ENCODE data around the gene PRKAR1A.
"Not testable (repeated sequence)": the region's sequence is repeated elsewhere in the genome, so short reads cannot be mapped to it uniquely, and the experiment has no call there.

Gene PRKAR1A

GRCh38 chr17:68519051-68519450 is 6.8 kb downstream of the PRKAR1A start:
- H3K27me3 ChIP-seq (ENCODE audit: control insufficient read depth in 5 of 5, insufficient read depth in 4 of 5, low read length in 5 of 5); H3K9me3 ChIP-seq (ENCODE audit: control insufficient read depth in 5 of 5, low read length in 5 of 5); H3K4me3 ChIP-seq (ENCODE audit: low read depth in 1 of 5, low read length in 5 of 5); H3K27ac ChIP-seq (ENCODE audit: low read depth, low read length): not testable (repeated sequence)
- Histone ChIP-seq H3K36me3 (ENCODE audit: control insufficient read depth in 5 of 5, insufficient read depth in 5 of 5, low read length in 5 of 5) (peaks cover 32 to 59% (median 40%) of the 10 kb centered on the region in 5 donors), H3K4me1 (ENCODE audit: control insufficient read depth in 5 of 5, insufficient read depth in 5 of 5, low read length in 5 of 5) (peaks cover 2 to 36% (median 29%) of the 10 kb centered on the region in 5 donors), H3K9ac (ENCODE audit: low read length in 5 of 5) (peak overlapping the region in 1 of 5 donors; percentile 6)

GRCh38 chr17:68519911-68520310 is 7.7 kb downstream of the PRKAR1A start:
- H3K27me3 ChIP-seq (ENCODE audit: control insufficient read depth in 5 of 5, insufficient read depth in 4 of 5, low read length in 5 of 5) = no peaks in the 10 kb centered on the region
- no peak overlapping the region for H3K27ac ChIP-seq (ENCODE audit: low read depth, low read length)

GRCh38 chr17:68522266-68522665 is 10.0 kb downstream of the PRKAR1A start:
- H3K27me3 ChIP-seq (ENCODE audit: control insufficient read depth in 5 of 5, insufficient read depth in 4 of 5, low read length in 5 of 5) = no peaks in the 10 kb centered on the region
- H3K4me1 ChIP-seq (ENCODE audit: control insufficient read depth in 5 of 5, insufficient read depth in 5 of 5, low read length in 5 of 5) = peaks cover 0 to 20% (median 11%) of the 10 kb centered on the region in 5 donors
- H3K27ac ChIP-seq (ENCODE audit: low read depth, low read length) = no peak overlapping the region
- no peak overlapping the region for H3K4me3 ChIP-seq (ENCODE audit: low read depth in 1 of 5, low read length in 5 of 5)
- no peak overlapping the region for H3K9ac ChIP-seq (ENCODE audit: low read length in 5 of 5)
- H3K36me3 ChIP-seq (ENCODE audit: control insufficient read depth in 5 of 5, insufficient read depth in 5 of 5, low read length in 5 of 5) = peaks cover 53 to 74% (median 66%) of the 10 kb centered on the region in 5 donors
- no peaks in the 10 kb centered on the region for H3K9me3 ChIP-seq (ENCODE audit: control insufficient read depth in 5 of 5, low read length in 5 of 5)

More at GRCh38 chr17:68519911-68520310, 7.7 kb downstream of the PRKAR1A start:
- H3K4me3 ChIP-seq (ENCODE audit: low read depth in 1 of 5, low read length in 5 of 5) = no peak overlapping the region
- H3K4me1 ChIP-seq (ENCODE audit: control insufficient read depth in 5 of 5, insufficient read depth in 5 of 5, low read length in 5 of 5) = peaks cover 0 to 27% (median 21%) of the 10 kb centered on the region in 5 donors
- no peaks in the 10 kb centered on the region for H3K9me3 ChIP-seq (ENCODE audit: control insufficient read depth in 5 of 5, low read length in 5 of 5)
- H3K36me3 ChIP-seq (ENCODE audit: control insufficient read depth in 5 of 5, insufficient read depth in 5 of 5, low read length in 5 of 5) = peaks cover 38 to 68% (median 46%) of the 10 kb centered on the region in 5 donors
- H3K9ac ChIP-seq (ENCODE audit: low read length in 5 of 5) = no peak overlapping the region

DNA sequence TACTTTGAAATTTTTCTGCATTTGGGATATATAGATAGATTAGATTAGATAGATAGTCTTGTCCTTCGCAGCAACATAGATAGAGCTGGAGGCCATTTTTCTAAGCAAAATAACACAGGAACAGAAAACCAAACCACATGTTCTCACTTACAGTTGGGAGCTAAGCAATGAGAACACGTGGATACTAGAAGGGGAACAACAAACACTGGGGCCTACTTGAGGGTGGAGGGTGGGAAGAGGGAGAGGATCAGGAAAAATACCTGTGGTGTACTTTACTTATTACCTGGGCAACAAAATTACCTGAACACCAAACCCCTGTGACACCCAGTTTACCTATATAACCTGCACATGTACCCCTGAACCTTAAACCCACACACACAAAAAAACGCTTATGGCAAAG is 14.3 kb downstream of the PRKAR1A start:
- Histone ChIP-seq H3K27me3 (ENCODE audit: control insufficient read depth in 5 of 5, insufficient read depth in 4 of 5, low read length in 5 of 5) (no peaks in the 10 kb centered on the region), H3K9ac (ENCODE audit: low read length in 5 of 5) (no peak overlapping the region), H3K36me3 (ENCODE audit: control insufficient read depth in 5 of 5, insufficient read depth in 5 of 5, low read length in 5 of 5) (peaks cover 80 to 92% (median 86%) of the 10 kb centered on the region in 5 donors), H3K4me1 (ENCODE audit: control insufficient read depth in 5 of 5, insufficient read depth in 5 of 5, low read length in 5 of 5) (peaks cover 0 to 11% (median 0%) of the 10 kb centered on the region in 5 donors), H3K4me3 (ENCODE audit: low read depth in 1 of 5, low read length in 5 of 5) (no peak overlapping the region), H3K9me3 (ENCODE audit: control insufficient read depth in 5 of 5, low read length in 5 of 5) (no peaks in the 10 kb centered on the region), H3K27ac (ENCODE audit: low read depth, low read length) (no peak overlapping the region)

DNA sequence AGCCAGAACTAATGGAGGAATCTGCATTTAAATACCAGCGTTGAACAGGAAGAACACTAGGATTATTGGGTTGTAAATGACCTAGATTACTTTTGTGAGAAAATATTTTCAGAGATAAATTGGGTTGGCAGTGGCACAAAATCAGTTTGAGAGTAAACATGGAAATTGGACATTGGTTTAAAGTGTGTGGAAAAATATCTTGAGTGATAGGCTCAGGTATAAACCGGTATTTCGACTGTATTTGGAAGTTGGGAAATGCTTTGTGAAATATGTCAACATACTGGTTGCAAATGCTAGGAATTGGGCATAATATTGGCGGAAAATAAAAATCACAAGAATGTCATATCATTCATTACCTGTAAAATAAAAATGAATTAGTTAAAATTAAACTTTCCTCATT is 15.1 kb downstream of the PRKAR1A start:
- Histone ChIP-seq H3K9ac (ENCODE audit: low read length in 5 of 5) (no peak overlapping the region), H3K27ac (ENCODE audit: low read depth, low read length) (no peak overlapping the region), H3K4me3 (ENCODE audit: low read depth in 1 of 5, low read length in 5 of 5) (no peak overlapping the region), H3K9me3 (ENCODE audit: control insufficient read depth in 5 of 5, low read length in 5 of 5) (no peaks in the 10 kb centered on the region), H3K4me1 (ENCODE audit: control insufficient read depth in 5 of 5, insufficient read depth in 5 of 5, low read length in 5 of 5) (peaks cover 0 to 6% (median 0%) of the 10 kb centered on the region in 5 donors), H3K27me3 (ENCODE audit: control insufficient read depth in 5 of 5, insufficient read depth in 4 of 5, low read length in 5 of 5) (no peaks in the 10 kb centered on the region), H3K36me3 (ENCODE audit: control insufficient read depth in 5 of 5, insufficient read depth in 5 of 5, low read length in 5 of 5) (peaks cover 79 to 97% (median 90%) of the 10 kb centered on the region in 5 donors)

- Histone ChIP-seq H3K4me1 (ENCODE audit: control insufficient read depth in 5 of 5, insufficient read depth in 5 of 5, low read length in 5 of 5) (no peaks in the 10 kb centered on the region), H3K9ac (ENCODE audit: low read length in 5 of 5) (no peak overlapping the region), H3K36me3 (ENCODE audit: control insufficient read depth in 5 of 5, insufficient read depth in 5 of 5, low read length in 5 of 5) (peaks cover 58 to 84% (median 81%) of the 10 kb centered on the region in 5 donors), H3K27me3 (ENCODE audit: control insufficient read depth in 5 of 5, insufficient read depth in 4 of 5, low read length in 5 of 5) (no peaks in the 10 kb centered on the region), H3K4me3 (ENCODE audit: low read depth in 1 of 5, low read length in 5 of 5) (no peak overlapping the region), H3K9me3 (ENCODE audit: control insufficient read depth in 5 of 5, low read length in 5 of 5) (no peaks in the 10 kb centered on the region), H3K27ac (ENCODE audit: low read depth, low read length) (no peak overlapping the region)
These were observed 19.0 kb downstream of the PRKAR1A start for GRCh38 chr17:68531252-68531651.

GRCh38 chr17:68532826-68533225 is 20.6 kb downstream of the PRKAR1A start:
- H3K9me3 ChIP-seq (ENCODE audit: control insufficient read depth in 5 of 5, low read length in 5 of 5) = no peaks in the 10 kb centered on the region
- no peak overlapping the region for H3K9ac ChIP-seq (ENCODE audit: low read length in 5 of 5)
- peaks cover 0 to 8% (median 6%) of the 10 kb centered on the region in 5 donors for H3K4me1 ChIP-seq (ENCODE audit: control insufficient read depth in 5 of 5, insufficient read depth in 5 of 5, low read length in 5 of 5)
- peak overlapping the region; percentile 9 for H3K27ac ChIP-seq (ENCODE audit: low read depth, low read length)
- peaks cover 56 to 82% (median 79%) of the 10 kb centered on the region in 5 donors for H3K36me3 ChIP-seq (ENCODE audit: control insufficient read depth in 5 of 5, insufficient read depth in 5 of 5, low read length in 5 of 5)
- H3K4me3 ChIP-seq (ENCODE audit: low read depth in 1 of 5, low read length in 5 of 5) = no peak overlapping the region
- no peaks in the 10 kb centered on the region for H3K27me3 ChIP-seq (ENCODE audit: control insufficient read depth in 5 of 5, insufficient read depth in 4 of 5, low read length in 5 of 5)

DNA sequence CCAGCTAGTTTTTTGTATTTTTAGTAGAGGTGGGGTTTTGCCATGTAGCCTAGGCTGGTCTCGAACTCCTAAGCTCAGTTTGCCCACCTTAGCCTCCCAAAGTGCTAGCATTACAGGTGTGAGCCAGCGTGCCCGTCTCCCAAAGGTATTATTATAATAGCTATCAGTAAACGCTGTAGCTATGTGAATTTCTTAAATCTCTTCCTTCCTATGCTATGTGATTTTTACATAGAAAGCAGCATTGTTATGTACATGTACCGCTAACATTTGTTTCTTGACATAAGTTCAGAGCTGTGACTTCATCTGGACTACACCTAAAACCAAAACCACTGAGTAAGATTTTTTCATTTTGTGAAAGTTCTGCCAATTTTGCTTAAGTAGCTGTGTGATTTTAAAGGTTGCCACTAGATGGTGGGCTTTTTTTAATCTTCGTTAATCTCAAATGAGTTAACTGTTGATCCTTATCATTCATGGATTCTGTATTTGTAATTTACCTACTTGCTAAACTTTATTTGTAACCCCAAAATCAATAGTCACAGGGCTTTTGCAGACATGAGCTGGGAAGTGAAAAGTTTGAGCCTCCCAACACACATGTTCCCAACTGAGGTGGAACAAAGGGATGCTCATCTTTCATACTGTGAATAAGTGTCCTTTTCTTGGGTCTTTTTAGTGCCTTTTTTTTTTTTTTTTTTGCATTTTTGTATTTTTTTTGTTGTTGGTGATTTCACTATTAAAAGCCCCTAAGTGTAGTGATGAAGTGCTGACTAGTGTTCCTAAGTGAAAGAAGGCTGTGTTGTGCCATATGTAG is 21.9 kb downstream of the PRKAR1A start:
- Histone ChIP-seq H3K4me3 (ENCODE audit: low read depth in 1 of 5, low read length in 5 of 5) (no peak overlapping the region), H3K9me3 (ENCODE audit: control insufficient read depth in 5 of 5, low read length in 5 of 5) (no peaks in the 10 kb centered on the region), H3K27ac (ENCODE audit: low read depth, low read length) (peak overlapping the region; percentile 49), H3K9ac (ENCODE audit: low read length in 5 of 5) (peak overlapping the region in 1 of 5 donors; percentile 7), H3K27me3 (ENCODE audit: control insufficient read depth in 5 of 5, insufficient read depth in 4 of 5, low read length in 5 of 5) (no peaks in the 10 kb centered on the region), H3K4me1 (ENCODE audit: control insufficient read depth in 5 of 5, insufficient read depth in 5 of 5, low read length in 5 of 5) (peaks cover 0 to 8% (median 6%) of the 10 kb centered on the region in 5 donors), H3K36me3 (ENCODE audit: control insufficient read depth in 5 of 5, insufficient read depth in 5 of 5, low read length in 5 of 5) (peaks cover 57 to 81% (median 74%) of the 10 kb centered on the region in 5 donors)

GRCh38 chr17:68534695-68535088 is 22.5 kb downstream of the PRKAR1A start:
- Histone ChIP-seq H3K4me3 (ENCODE audit: low read depth in 1 of 5, low read length in 5 of 5) (no peak overlapping the region), H3K36me3 (ENCODE audit: control insufficient read depth in 5 of 5, insufficient read depth in 5 of 5, low read length in 5 of 5) (peaks cover 52 to 81% (median 74%) of the 10 kb centered on the region in 5 donors), H3K27ac (ENCODE audit: low read depth, low read length) (no peak overlapping the region), H3K27me3 (ENCODE audit: control insufficient read depth in 5 of 5, insufficient read depth in 4 of 5, low read length in 5 of 5) (no peaks in the 10 kb centered on the region), H3K9me3 (ENCODE audit: control insufficient read depth in 5 of 5, low read length in 5 of 5) (no peaks in the 10 kb centered on the region), H3K9ac (ENCODE audit: low read length in 5 of 5) (peak overlapping the region in 1 of 5 donors; percentile 7), H3K4me1 (ENCODE audit: control insufficient read depth in 5 of 5, insufficient read depth in 5 of 5, low read length in 5 of 5) (peaks cover 0 to 10% (median 6%) of the 10 kb centered on the region in 5 donors)

- Histone ChIP-seq H3K27ac (ENCODE audit: low read depth, low read length) (peak overlapping the region; percentile 13), H3K9ac (ENCODE audit: low read length in 5 of 5) (peak overlapping the region in 2 of 5 donors; percentile 12 to 14), H3K4me3 (ENCODE audit: low read depth in 1 of 5, low read length in 5 of 5) (no peak overlapping the region), H3K27me3 (ENCODE audit: control insufficient read depth in 5 of 5, insufficient read depth in 4 of 5, low read length in 5 of 5) (no peaks in the 10 kb centered on the region), H3K4me1 (ENCODE audit: control insufficient read depth in 5 of 5, insufficient read depth in 5 of 5, low read length in 5 of 5) (peaks cover 0 to 11% (median 6%) of the 10 kb centered on the region in 5 donors), H3K9me3 (ENCODE audit: control insufficient read depth in 5 of 5, low read length in 5 of 5) (no peaks in the 10 kb centered on the region), H3K36me3 (ENCODE audit: control insufficient read depth in 5 of 5, insufficient read depth in 5 of 5, low read length in 5 of 5) (peaks cover 43 to 81% (median 74%) of the 10 kb centered on the region in 5 donors)
These were observed 23.7 kb downstream of the PRKAR1A start for GRCh38 chr17:68535922-68536321.
